NCI-H526 (cell line): Measurements from ENCODE around the gene LAMA4.

Experiments
- DNase-seq, 2 experiments: peaks; one replicate each; lab custom pipeline; 2025; lab: John Stamatoyannopoulos, UW

The LAMA4 gene

GRCh38 chr6:112081569-112081968 lies 172.8 kb downstream of the LAMA4 start:
- DNase-seq, result no peak

- no peak for DNase-seq
Measured at GRCh38 chr6:112066606-112067005, 187.8 kb downstream of the LAMA4 start.

- DNase-seq, result no peak
Measured at GRCh38 chr6:112065426-112065986, 188.9 kb downstream of the LAMA4 start.

- DNase-seq, result no peak
Measured at GRCh38 chr6:112062966-112063365, 191.4 kb downstream of the LAMA4 start.

- DNase-seq, result no peak
Measured at GRCh38 chr6:112061605-112062004, 192.8 kb downstream of the LAMA4 start.
